Fibroblast of mammary gland (primary cell): ENCODE measurements around the gene ZNF26.
A peak's percentile ranks its signal among the peaks of the same experiment; 100 is the strongest.

Source experiments
- DNase-seq: peaks from one replicate; pipeline ENCODE4 v3.0.0-alpha.2; 2010; ENCODE audit warnings: low read depth
- H3K4me3 ChIP-seq: 2 replicates; pipeline ENCODE4 v1.5.1; 2011; ENCODE audit warnings: low read depth, mild to moderate bottlenecking, low read length, moderate library complexity; ENCODE audit not compliant: control insufficient read depth
- CTCF ChIP-seq: conservative IDR thresholded peaks from 2 replicates; pipeline ENCODE4 v1.5.1; 2011; ENCODE audit warnings: low read depth, low read length, inconsistent platforms; ENCODE audit not compliant: control insufficient read depth, insufficient read depth

The ZNF26 gene

GRCh38 chr12:132998741-132999140 lies 12.6 kb downstream of the ZNF26 start:
- TF ChIP-seq CTCF: no peak
- no peak overlapping the region for H3K4me3 ChIP-seq
- no peak for DNase-seq

- DNase-seq: no peak
- no peak for TF ChIP-seq CTCF
- no peak overlapping the region for H3K4me3 ChIP-seq
Observed at GRCh38 chr12:133010657-133011297, 24.6 kb downstream of the ZNF26 start.

- DNase-seq: no peak
- no peak for TF ChIP-seq CTCF
- H3K4me3 ChIP-seq: no peak overlapping the region
Observed at GRCh38 chr12:133023566-133023965, 37.4 kb downstream of the ZNF26 start.

GRCh38 chr12:133026996-133027395 lies 40.8 kb downstream of the ZNF26 start:
- no peak for TF ChIP-seq CTCF
- no peak overlapping the region for H3K4me3 ChIP-seq
- no peak for DNase-seq

- peak; percentile 96 for DNase-seq
- peak within 1 kb of the TSS; percentile 68 for H3K4me3 ChIP-seq
- no peak for TF ChIP-seq CTCF
Observed at GRCh38 chr12:133037207-133038005, 51.2 kb downstream of the ZNF26 start, which contains the start of gene ZNF84. Gene ZNF84 (plus strand): TSS chr12:133037509. CDS start chr12:133041468, 3,959 bp downstream.

- DNase-seq: no peak
- H3K4me3 ChIP-seq: peak overlapping the region; percentile 68
- TF ChIP-seq CTCF: no peak
Observed at GRCh38 chr12:133038118-133038709, 52.0 kb downstream of the ZNF26 start.
